Measurements from ENCODE around the gene MED4. TPM values are rescaled to one million over a fixed set of nuclear protein-coding genes. Genes with fewer than 3 reads are reported as not detected.

Gene MED4
- total RNA-seq, 4 donors from 2014 or later = 32.3 to 45.2 (median 40.1) TPM

DNA sequence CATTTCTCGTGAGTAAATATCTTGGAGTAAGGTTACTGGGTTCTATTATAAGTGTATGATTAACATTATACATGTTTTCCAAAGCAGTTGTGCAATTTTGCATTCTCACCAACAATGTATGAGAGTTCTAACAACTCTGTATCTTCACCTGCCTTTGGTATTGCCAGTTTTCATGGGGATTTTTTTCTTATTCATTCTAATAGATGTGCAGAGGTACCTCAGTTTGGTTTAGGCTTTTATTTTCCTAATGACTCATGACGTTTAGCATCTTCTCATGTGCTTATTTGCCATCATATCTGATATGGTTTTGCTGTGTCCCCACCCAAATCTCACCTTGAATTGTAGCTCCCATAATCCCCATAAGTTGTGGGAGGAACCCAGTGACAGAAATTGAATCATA, 65.0 kb downstream of the MED4 start:
- TF ChIP-seq CTCF (IDR thresholded peaks at IDR 0.05; ENCODE audit: low read depth) = no peak

- TF ChIP-seq CTCF (IDR thresholded peaks at IDR 0.05; ENCODE audit: low read depth) = no peak
Measured at GRCh38 chr13:48028066-48028465, 66.8 kb downstream of the MED4 start.

Small RNA genes within 50 kb of the gene (small RNA-seq; reads per million reads assigned to genes)
- not detected for gene POLR2KP2

Other genes with a start within 250 kb of the MED4 start
- gene SUCLA2, start 93.8 kb downstream of the MED4 start, total RNA-seq = 100 to 1,000 TPM in 1 of 4 donors, 10 to 100 TPM in 3; 61.4 to 105 (median 87.4) TPM
- 10 to 100 TPM in 3 of 4 donors, 1 to 10 TPM in 1; 6.6 to 15.3 (median 13.2) TPM for gene NUDT15, start 57.4 kb downstream of the MED4 start, total RNA-seq
- gene ITM2B, start 138.1 kb upstream of the MED4 start, total RNA-seq = 1,000 to 10,000 TPM in 2 of 4 donors, 100 to 1,000 TPM in 2; 665 to 1,817 (median 866) TPM
- gene RB1, start 208.6 kb upstream of the MED4 start, total RNA-seq = 10 to 100 TPM; 35.0 to 85.6 (median 45.6) TPM

Measured in subcutaneous adipose tissue (tissue), 4 donors.